Caco-2 (cell line): ENCODE results near the gene ADM5. TPM values are rescaled to one million over a fixed set of nuclear protein-coding genes. Genes with fewer than 3 reads are reported as not detected.

ENCODE experiments used
- BruUV-seq: library from RNA; stranded (reverse); fragments of 400-500 nt; replicated peaks from 2 replicates; lab custom pipeline; 2021; lab: Mats Ljungman, UMichigan
- CTCF ChIA-PET: fragments of 300-600 bp; sonication (Branson Sonifier 250); formaldehyde crosslinking; loops from one replicate; lab custom pipeline; 2022; ENCODE audit warnings: antibody characterized with exemption; lab: Charles Lee
- POLR2A ChIA-PET: fragments of 300-600 bp; sonication (Branson Sonifier 250); formaldehyde crosslinking; loops from one replicate; lab custom pipeline; 2022; ENCODE audit warnings: antibody characterized with exemption; lab: Charles Lee
- DNase-seq, 2 experiments: peaks; one replicate each; pipeline versions ENCODE4 v3.0.0 to v3.0.0-alpha.2; 2020 to 2022
- H3K27me3 ChIP-seq: replicated peaks from 2 replicates; pipeline ENCODE4 v1.6.0; 2011; ENCODE audit warnings: low read length; ENCODE audit not compliant: control insufficient read depth, insufficient read depth
- H3K36me3 ChIP-seq: 2 replicates; pipeline ENCODE4 v1.5.1; 2011; ENCODE audit warnings: low read length; ENCODE audit not compliant: control insufficient read depth, insufficient read depth
- H3K4me1 ChIP-seq: fragments of 250-450 bp; sonication (Bioruptor Pico); 2 replicates; pipeline ENCODE4 v1.5.1; 2020; ENCODE audit warnings: mild to moderate bottlenecking
- H3K4me3 ChIP-seq: 2 replicates; pipeline ENCODE4 v1.5.1; 2011; ENCODE audit warnings: low read depth, mild to moderate bottlenecking, control low read depth, low read length
- H3K9me3 ChIP-seq: fragments of 250-450 bp; sonication (Bioruptor Pico); 2 replicates; pipeline ENCODE4 v1.5.1; 2020; ENCODE audit warnings: mild to moderate bottlenecking, moderate library complexity
- H3K27ac Mint-ChIP-seq: one replicate; pipeline ENCODE4 v1.8.0; 2022; ENCODE audit warnings: mixed read lengths; ENCODE audit not compliant: unreplicated experiment
- H3K27me3 Mint-ChIP-seq: one replicate; pipeline ENCODE4 v1.8.0; 2022; ENCODE audit warnings: mixed read lengths; ENCODE audit not compliant: insufficient read depth, unreplicated experiment
- H3K36me3 Mint-ChIP-seq: one replicate; pipeline ENCODE4 v1.8.0; 2022; ENCODE audit warnings: mild to moderate bottlenecking, mixed read lengths; ENCODE audit not compliant: insufficient read depth, unreplicated experiment
- H3K4me1 Mint-ChIP-seq: one replicate; pipeline ENCODE4 v1.8.0; 2022; ENCODE audit warnings: low read depth, mixed read lengths; ENCODE audit not compliant: unreplicated experiment
- H3K4me3 Mint-ChIP-seq: one replicate; pipeline ENCODE4 v1.8.0; 2022; ENCODE audit warnings: mild to moderate bottlenecking, moderate library complexity, mixed read lengths; ENCODE audit not compliant: unreplicated experiment
- H3K9me3 Mint-ChIP-seq: one replicate; pipeline ENCODE4 v1.8.0; 2022; ENCODE audit warnings: mixed read lengths; ENCODE audit not compliant: unreplicated experiment
- intact Hi-C: fragments of 100-400 bp; cut with micrococcal nuclease; formaldehyde crosslinking; loops from one replicate; pipeline ENCODE4 v1.10.0; 2022; ENCODE audit not compliant: unreplicated experiment
- total RNA-seq: library from RNA; stranded (reverse); gene quantifications from 2 replicates; pipeline ENCODE4 v1.2.3, GENCODE V29; 2022
- TF ChIP-seq, protein P1 (sequence below), 2 experiments: fragments of 200-600 bp in 1 of 2; IDR thresholded peaks; 1 replicate in 1 of 2; 2 replicates in 1 of 2; pipeline versions ENCODE4 v1.5.1 to v1.8.0; 2011 to 2022; ENCODE audit warnings: antibody characterized with exemption in 1 of 2, control low read depth in 1 of 2, inconsistent platforms in 1 of 2, low read depth in 1 of 2, low read length in 1 of 2, mild to moderate bottlenecking in 1 of 2, moderate library complexity in 1 of 2; ENCODE audit not compliant: insufficient read depth in 1 of 2, severe bottlenecking in 1 of 2, unreplicated experiment in 1 of 2

ADM5 gene
- total RNA-seq, 1 experiment from 2014 or later, result 8.5 TPM

DNA sequence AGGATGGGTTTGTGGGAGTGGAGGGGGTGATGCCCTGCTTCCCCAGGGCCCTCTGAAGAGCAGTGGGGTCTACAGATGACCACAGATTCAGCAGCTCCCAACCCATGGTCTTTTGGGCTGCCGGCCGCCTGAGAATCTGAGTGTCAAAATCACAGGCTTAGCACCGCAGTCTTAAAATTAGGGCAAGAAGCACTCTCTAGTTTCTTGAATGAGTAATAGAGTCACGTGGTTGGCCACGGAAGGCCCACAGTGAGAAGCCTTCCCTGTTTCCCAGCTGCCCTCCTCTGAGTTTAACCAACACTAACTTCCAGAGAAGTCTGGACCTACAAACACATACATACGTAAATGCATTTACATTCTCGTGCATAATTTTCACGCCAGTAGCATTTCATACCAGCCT is 7.1 kb upstream of the ADM5 start:
- ChIA-PET POLR2A (no interaction called here), CTCF (interaction anchor here (1.0 kb wide), 1 partner anchor 102 kb away, joined by 3 read pairs; the partner anchor contains the start of gene NOSIP)
- Mint-ChIP-seq H3K27ac (no peak overlapping the region), H3K4me1 (peaks cover 15% of the 10 kb centered on the region), H3K27me3 (no peaks in the 10 kb centered on the region), H3K36me3 (peaks cover 87% of the 10 kb centered on the region), H3K4me3 (no peak overlapping the region), H3K9me3 (no peaks in the 10 kb centered on the region)
- Histone ChIP-seq H3K4me1 (peaks cover 10% of the 10 kb centered on the region), H3K9me3 (no peaks in the 10 kb centered on the region), H3K4me3 (no peak overlapping the region), H3K27me3 (no peaks in the 10 kb centered on the region), H3K36me3 (peaks cover 5% of the 10 kb centered on the region)
- DNase-seq, result no peak
- TF ChIP-seq, protein P1, sequence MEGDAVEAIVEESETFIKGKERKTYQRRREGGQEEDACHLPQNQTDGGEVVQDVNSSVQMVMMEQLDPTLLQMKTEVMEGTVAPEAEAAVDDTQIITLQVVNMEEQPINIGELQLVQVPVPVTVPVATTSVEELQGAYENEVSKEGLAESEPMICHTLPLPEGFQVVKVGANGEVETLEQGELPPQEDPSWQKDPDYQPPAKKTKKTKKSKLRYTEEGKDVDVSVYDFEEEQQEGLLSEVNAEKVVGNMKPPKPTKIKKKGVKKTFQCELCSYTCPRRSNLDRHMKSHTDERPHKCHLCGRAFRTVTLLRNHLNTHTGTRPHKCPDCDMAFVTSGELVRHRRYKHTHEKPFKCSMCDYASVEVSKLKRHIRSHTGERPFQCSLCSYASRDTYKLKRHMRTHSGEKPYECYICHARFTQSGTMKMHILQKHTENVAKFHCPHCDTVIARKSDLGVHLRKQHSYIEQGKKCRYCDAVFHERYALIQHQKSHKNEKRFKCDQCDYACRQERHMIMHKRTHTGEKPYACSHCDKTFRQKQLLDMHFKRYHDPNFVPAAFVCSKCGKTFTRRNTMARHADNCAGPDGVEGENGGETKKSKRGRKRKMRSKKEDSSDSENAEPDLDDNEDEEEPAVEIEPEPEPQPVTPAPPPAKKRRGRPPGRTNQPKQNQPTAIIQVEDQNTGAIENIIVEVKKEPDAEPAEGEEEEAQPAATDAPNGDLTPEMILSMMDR (IDR thresholded peaks at IDR 0.05; ENCODE audit: insufficient read depth in 1 of 2, low read depth in 1 of 2, low read length in 1 of 2, severe bottlenecking in 1 of 2, unreplicated experiment in 1 of 2), result no peak
- no TSS peak for BruUV-seq
- intact Hi-C loops, result no loop called here

GRCh38 chr19:49683814-49684250 is 5.6 kb upstream of the ADM5 start:
- DNase-seq, result no peak
- ChIA-PET POLR2A (no interaction called here), CTCF (interaction anchor here (0.6 kb wide), 2 partner anchors 40 to 168 kb away, joined by 3 read pairs; no protein-coding TSS in a partner anchor)
- peaks cover 5% of the 10 kb centered on the region for H3K36me3 ChIP-seq
- TF ChIP-seq, protein P1 (IDR thresholded peaks at IDR 0.05; ENCODE audit: insufficient read depth in 1 of 2, low read depth in 1 of 2, low read length in 1 of 2, severe bottlenecking in 1 of 2, unreplicated experiment in 1 of 2), result no peak
- Mint-ChIP-seq H3K27me3 (no peaks in the 10 kb centered on the region), H3K27ac (peak overlapping the region; percentile 49), H3K4me3 (no peak overlapping the region), H3K36me3 (peaks cover 91% of the 10 kb centered on the region), H3K9me3 (no peaks in the 10 kb centered on the region), H3K4me1 (peaks cover 15% of the 10 kb centered on the region)
- no peaks in the 10 kb centered on the region for H3K9me3 ChIP-seq
- BruUV-seq, result no TSS peak
- peaks cover 10% of the 10 kb centered on the region for H3K4me1 ChIP-seq
- H3K27me3 ChIP-seq, result no peaks in the 10 kb centered on the region
- intact Hi-C loops, result no loop called here
- H3K4me3 ChIP-seq, result no peak overlapping the region

DNA sequence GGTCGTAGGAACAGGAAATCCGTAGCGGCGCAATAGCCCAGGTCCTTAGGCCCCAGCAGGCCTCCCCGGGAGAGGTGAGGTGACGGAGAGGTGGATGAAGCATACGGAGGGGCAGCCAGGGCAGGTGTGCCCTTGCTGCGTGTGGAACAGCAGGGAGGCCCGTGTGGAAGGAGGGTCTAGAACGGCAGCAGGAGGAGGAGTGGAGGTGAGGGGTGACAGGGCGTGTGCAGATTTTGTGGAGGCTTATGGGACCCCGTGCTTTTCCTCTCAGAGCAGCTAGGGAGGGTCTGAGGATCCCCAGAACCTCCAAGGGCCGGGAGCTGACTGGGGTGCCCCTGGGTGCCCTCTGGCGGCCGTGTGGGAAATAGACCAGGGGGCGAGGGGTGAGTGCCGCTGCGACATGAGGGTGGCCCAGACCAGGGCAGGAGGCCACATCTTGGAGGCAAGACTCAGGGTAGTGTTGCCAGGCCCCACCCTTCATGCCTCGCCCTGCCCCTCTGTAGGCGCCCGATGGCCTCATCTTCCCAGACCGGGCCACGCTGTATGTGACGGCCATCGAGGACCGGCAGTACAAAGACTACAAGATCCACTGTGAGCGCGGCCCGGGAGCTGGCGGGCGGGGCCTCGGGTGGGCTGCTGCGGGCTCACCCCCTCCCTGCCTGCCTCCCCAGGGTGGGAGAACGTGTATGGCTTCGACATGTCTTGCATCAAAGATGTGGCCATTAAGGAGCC is 5.0 kb upstream of the ADM5 start:
- POLR2A ChIA-PET, result interaction anchor here (0.6 kb wide), 2 partner anchors 20 to 82 kb away, joined by 5 to 10 read pairs; partner anchors contain the start of gene AP2A1
- Mint-ChIP-seq H3K4me1 (peaks cover 15% of the 10 kb centered on the region), H3K36me3 (peaks cover 97% of the 10 kb centered on the region), H3K4me3 (no peak overlapping the region), H3K9me3 (no peaks in the 10 kb centered on the region), H3K27ac (peak overlapping the region; percentile 49), H3K27me3 (no peaks in the 10 kb centered on the region)
- Histone ChIP-seq H3K27me3 (no peaks in the 10 kb centered on the region), H3K9me3 (no peaks in the 10 kb centered on the region), H3K36me3 (peaks cover 5% of the 10 kb centered on the region), H3K4me3 (no peak overlapping the region), H3K4me1 (peaks cover 10% of the 10 kb centered on the region)
- DNase-seq, result peak in 1 of 2 experiments; percentile 51
- intact Hi-C loops, result no loop called here
- TF ChIP-seq, protein P1 (IDR thresholded peaks at IDR 0.05; ENCODE audit: insufficient read depth in 1 of 2, low read depth in 1 of 2, low read length in 1 of 2, severe bottlenecking in 1 of 2, unreplicated experiment in 1 of 2), result peak; percentile 47 to 54
- CTCF ChIA-PET, result interaction anchor here (0.6 kb wide), 2 partner anchors 40 to 168 kb away, joined by 3 read pairs; no protein-coding TSS in a partner anchor
- no TSS peak for BruUV-seq
